SK-N-SH (cell line): ENCODE measurements around the gene NMNAT2. TPM values are rescaled to one million over a fixed set of nuclear protein-coding genes. Genes with fewer than 3 reads are reported as not detected.

Experiments used
- CTCF ChIA-PET: fragments of 300-600, 350-600 bp; formaldehyde crosslinking; extraction: SDS; loops from one replicate; lab custom pipeline; 2021; lab: Yijun Ruan, JAX
- POLR2A ChIA-PET: fragments of 350-600 bp; sonication (Branson Sonifier 250); formaldehyde crosslinking; extraction: SDS; loops from one replicate; lab custom pipeline; 2020; ENCODE audit warnings: antibody characterized with exemption, inconsistent platforms; lab: Yijun Ruan, JAX
- DNase-seq: peaks from one replicate; pipeline ENCODE4 v3.0.0; 2012
- H2AFZ ChIP-seq: fragments of 200-600 bp; sonication (generic); 2 replicates; pipeline ENCODE4 v1.8.1; 2016; ENCODE audit warnings: antibody characterized with exemption, mild to moderate bottlenecking, low read depth
- H3F3A ChIP-seq: fragments of 200-600 bp; sonication (generic); replicated peaks from 2 replicates; pipeline ENCODE3; 2016; ENCODE audit warnings: antibody characterized with exemption, mild to moderate bottlenecking; ENCODE audit not compliant: insufficient read depth
- H3K27ac ChIP-seq, 2 experiments: fragments of 200-500 bp in 1 of 2; fragments of 200-600 bp in 1 of 2; sonication (Bioruptor generic) in 1 of 2; sonication (generic), shearing (Covaris generic) in 1 of 2; 2 replicates each; pipeline versions ENCODE4 v1.5.1 to v1.6.1; 2014 to 2016; ENCODE audit warnings: low read depth in 2 of 2, inconsistent platforms in 1 of 2, low read length in 1 of 2, mild to moderate bottlenecking in 1 of 2, mixed read lengths in 1 of 2
- H3K27me3 ChIP-seq: fragments of 200-600 bp; sonication (generic), shearing (Covaris generic); 2 replicates; pipeline ENCODE4 v1.6.1; 2016; ENCODE audit warnings: mixed run types; ENCODE audit not compliant: insufficient read depth
- H3K36me3 ChIP-seq, 2 experiments: fragments of 200-500 bp in 1 of 2; fragments of 200-600 bp in 1 of 2; sonication (Bioruptor generic) in 1 of 2; sonication (generic) in 1 of 2; replicated peaks in 1 of 2; 2 replicates each; pipeline versions ENCODE3 to v1.5.1; 2014 to 2016; ENCODE audit warnings: low read length in 1 of 2, mild to moderate bottlenecking in 1 of 2; ENCODE audit not compliant: insufficient read depth in 2 of 2, control insufficient read depth in 1 of 2
- H3K4me1 ChIP-seq, 2 experiments: fragments of 200-500 bp in 1 of 2; fragments of 200-600 bp in 1 of 2; sonication (Bioruptor generic) in 1 of 2; sonication (generic), shearing (Covaris generic) in 1 of 2; 2 replicates each; pipeline versions ENCODE4 v1.5.1 to v1.6.1; 2014 to 2016; ENCODE audit warnings: low read depth in 1 of 2, low read length in 1 of 2, mixed run types in 1 of 2; ENCODE audit not compliant: insufficient read depth in 2 of 2, control insufficient read depth in 1 of 2
- H3K4me2 ChIP-seq: fragments of 200-600 bp; sonication (generic), shearing (Covaris generic); 2 replicates; pipeline ENCODE4 v1.6.1; 2017; ENCODE audit warnings: mixed run types
- H3K4me3 ChIP-seq, 2 experiments: fragments of 200-500 bp in 1 of 2; fragments of 200-600 bp in 1 of 2; sonication (Bioruptor generic) in 1 of 2; sonication (generic), shearing (Covaris generic) in 1 of 2; 2 replicates each; pipeline versions ENCODE4 v1.5.1 to v1.8.1; 2014 to 2016; ENCODE audit warnings: low read depth in 2 of 2, inconsistent platforms in 1 of 2, low read length in 1 of 2, mild to moderate bottlenecking in 1 of 2, mixed read lengths in 1 of 2, moderate library complexity in 1 of 2
- H3K79me2 ChIP-seq: fragments of 200-600 bp; sonication (generic); 2 replicates; pipeline ENCODE4 v1.8.1; 2017; ENCODE audit warnings: mild to moderate bottlenecking; ENCODE audit not compliant: insufficient read depth
- H3K9ac ChIP-seq: fragments of 200-600 bp; sonication (generic); 2 replicates; pipeline ENCODE4 v1.6.1; 2017; ENCODE audit warnings: mixed run types
- H3K9me2 ChIP-seq: fragments of 200-600 bp; sonication (generic); 2 replicates; pipeline ENCODE4 v1.6.1; 2017; ENCODE audit warnings: mixed run types
- H3K9me3 ChIP-seq: fragments of 200-600 bp; sonication (generic); 2 replicates; pipeline ENCODE4 v1.6.1; 2017; ENCODE audit warnings: mixed run types, mild to moderate bottlenecking, moderate library complexity
- H4K20me1 ChIP-seq: fragments of 200-600 bp; sonication (generic); 2 replicates; pipeline ENCODE4 v1.6.1; 2017; ENCODE audit warnings: mild to moderate bottlenecking, mixed run types; ENCODE audit not compliant: insufficient read depth
- CHD2 ChIP-seq: fragments of 150-350 bp; IDR thresholded peaks from 2 replicates; pipeline ENCODE4 v1.6.1; 2018; ENCODE audit warnings: low read length; ENCODE audit not compliant: partially characterized antibody
- CTCF ChIP-seq: fragments of 200-600 bp; sonication (generic); IDR thresholded peaks from 2 replicates; pipeline ENCODE4 v1.6.1; 2017; ENCODE audit warnings: antibody characterized with exemption, mild to moderate bottlenecking, moderate library complexity
- ELF1 ChIP-seq: IDR thresholded peaks from 2 replicates; pipeline ENCODE4 v1.4.0; 2012
- EP300 ChIP-seq, 2 experiments: IDR thresholded peaks; 2 replicates each; pipeline versions ENCODE4 v1.4.0 to v1.6.1; 2012; ENCODE audit warnings: borderline replicate concordance in 1 of 2, low read depth in 1 of 2, low read length in 1 of 2
- FOSL2 ChIP-seq: IDR thresholded peaks from 2 replicates; pipeline ENCODE4 v1.4.0; 2012; ENCODE audit warnings: low read depth, mild to moderate bottlenecking, moderate library complexity, borderline replicate concordance
- FOXJ3 ChIP-seq: sonication (generic); formaldehyde crosslinking; IDR thresholded peaks from 2 replicates; pipeline ENCODE4 v1.5.1; 2020; ENCODE audit warnings: mild to moderate bottlenecking, missing genetic modification reagents
- FOXM1 ChIP-seq: IDR thresholded peaks from 2 replicates; pipeline ENCODE4 v1.4.0; 2012; ENCODE audit warnings: low read depth, mild to moderate bottlenecking
- MAX ChIP-seq: IDR thresholded peaks from 2 replicates; pipeline ENCODE4 v1.4.0; 2012; ENCODE audit warnings: low read depth
- MXI1 ChIP-seq: IDR thresholded peaks from 2 replicates; pipeline ENCODE4 v1.6.1; 2012; ENCODE audit warnings: mild to moderate bottlenecking, low read depth, low read length, improper control_type of control experiment
- NFIC ChIP-seq: IDR thresholded peaks from 2 replicates; pipeline ENCODE4 v1.4.0; 2012; ENCODE audit warnings: borderline replicate concordance
- PBX3 ChIP-seq: IDR thresholded peaks from 2 replicates; pipeline ENCODE4; 2012
- RAD21 ChIP-seq: IDR thresholded peaks from 2 replicates; pipeline ENCODE4 v1.6.1; 2012; ENCODE audit warnings: mild to moderate bottlenecking, low read length
- RFX5 ChIP-seq: IDR thresholded peaks from 2 replicates; pipeline ENCODE4 v1.6.1; 2012; ENCODE audit warnings: mild to moderate bottlenecking, improper control_type of control experiment, low read length
- USF2 ChIP-seq: fragments of 150-350 bp; IDR thresholded peaks from 2 replicates; pipeline ENCODE4 v1.6.1; 2017; ENCODE audit warnings: antibody characterized with exemption, low read length, low read depth, borderline replicate concordance
- YY1 ChIP-seq: IDR thresholded peaks from 2 replicates; pipeline ENCODE4 v1.4.0; 2012; ENCODE audit warnings: low read depth, mild to moderate bottlenecking
- ZBTB33 ChIP-seq: IDR thresholded peaks from 2 replicates; pipeline ENCODE4 v1.4.0; 2012; ENCODE audit warnings: low read depth, borderline replicate concordance
- WGBS: methylation state at CpG from one replicate; pipeline ENCODE4 v1.1.6; 2017; ENCODE audit warnings: low lambda C conversion rate; 5-methylcytosine and 5-hydroxymethylcytosine counted together
- polyA plus RNA-seq, 3 experiments: library from polyadenylated mRNA; depleted of rRNA; stranded (reverse); fragments of >200 nt; gene quantifications; 2 replicates each; pipeline ENCODE4 v1.2.3, GENCODE V29; 2012

Gene NMNAT2
- polyA plus RNA-seq, 1 of the 3 experiments (the other 2 are of a cell fraction) = 0.07 TPM

- 35% methylated on average over 8 of the region's 8 CpGs for WGBS
- POLR2A ChIA-PET = no interaction called here
- CTCF ChIA-PET = interaction anchor here (1.3 kb wide), 1 partner anchor 65 kb away, joined by 4 read pairs; no protein-coding TSS in a partner anchor
Measured at GRCh38 chr1:183346276-183346732, 71.9 kb downstream of the NMNAT2 start.

GRCh38 chr1:183339556-183340167 lies 78.5 kb downstream of the NMNAT2 start:
- Histone ChIP-seq H3K27ac (no peak overlapping the region), H3K36me3 (no peaks in the 10 kb centered on the region), H3K27me3 (no peaks in the 10 kb centered on the region; the same call in 1 of the 2 replicates), H3K4me2 (no peak overlapping the region), H3K9me3 (no peaks in the 10 kb centered on the region), H2AFZ (no peak overlapping the region), H3K9ac (no peak overlapping the region), H3K4me1 (peaks cover 0 to 3% of the 10 kb centered on the region in 2 experiments; a peak in 1 of 4 replicates), H3K9me2 (no peaks in the 10 kb centered on the region), H3K4me3 (no peak overlapping the region), H3F3A (no peaks in the 10 kb centered on the region), H4K20me1 (no peaks in the 10 kb centered on the region), H3K79me2 (no peaks in the 10 kb centered on the region)
- POLR2A ChIA-PET = no interaction called here
- CTCF ChIA-PET = interaction anchor here (0.7 to 2.1 kb wide), 3 partner anchors 9 to 58 kb away, joined by 3 to 6 read pairs (median 3); no protein-coding TSS in a partner anchor
- 58% methylated on average over 4 of the region's 4 CpGs for whole genome bisulfite sequencing
- DNase-seq = peak; percentile 28
- TF ChIP-seq FOXM1 (no peak), ZBTB33 (no peak), CHD2 (no peak), PBX3 (no peak), FOXJ3 (CRISPR knock-in tag) (no peak), ELF1 (no peak), RAD21 (no peak), CTCF (no peak), NFIC (no peak), USF2 (no peak), EP300 (IDR thresholded peaks at IDR 0.05; ENCODE audit: borderline replicate concordance in 1 of 2, low read depth in 1 of 2, low read length in 1 of 2) (no peak), FOSL2 (no peak), RFX5 (no peak), MAX (no peak)

More at GRCh38 chr1:183346276-183346732, 71.9 kb downstream of the NMNAT2 start:
- H2AFZ ChIP-seq = no peak overlapping the region
- no peaks in the 10 kb centered on the region for H3F3A ChIP-seq
- H4K20me1 ChIP-seq = no peaks in the 10 kb centered on the region
- no peaks in the 10 kb centered on the region for H3K9me3 ChIP-seq
- H3K36me3 ChIP-seq = no peaks in the 10 kb centered on the region
- H3K9me2 ChIP-seq = no peaks in the 10 kb centered on the region
- peaks cover 0 to 6% of the 10 kb centered on the region in 2 experiments; a peak in 1 of 4 replicates for H3K4me1 ChIP-seq
- no peak overlapping the region for H3K27ac ChIP-seq
- no peak overlapping the region for H3K4me3 ChIP-seq
- H3K9ac ChIP-seq = no peak overlapping the region
- DNase-seq = no peak
- TF ChIP-seq MXI1 (no peak), PBX3 (no peak), FOXJ3 (CRISPR knock-in tag) (no peak), MAX (no peak), YY1 (no peak)
- no peak overlapping the region for H3K4me2 ChIP-seq
- peaks cover 18% of the 10 kb centered on the region; the same call in 1 of the 2 replicates for H3K27me3 ChIP-seq
- H3K79me2 ChIP-seq = no peaks in the 10 kb centered on the region
